ENCODE results near the gene CLCNKA. TPM values are rescaled to one million over a fixed set of nuclear protein-coding genes. Genes with fewer than 3 reads are reported as not detected.

CLCNKA gene
- total and polyA plus RNA-seq, 3 donors from 2014 or later: 6.5 to 9.9 (median 6.9) TPM

DNA sequence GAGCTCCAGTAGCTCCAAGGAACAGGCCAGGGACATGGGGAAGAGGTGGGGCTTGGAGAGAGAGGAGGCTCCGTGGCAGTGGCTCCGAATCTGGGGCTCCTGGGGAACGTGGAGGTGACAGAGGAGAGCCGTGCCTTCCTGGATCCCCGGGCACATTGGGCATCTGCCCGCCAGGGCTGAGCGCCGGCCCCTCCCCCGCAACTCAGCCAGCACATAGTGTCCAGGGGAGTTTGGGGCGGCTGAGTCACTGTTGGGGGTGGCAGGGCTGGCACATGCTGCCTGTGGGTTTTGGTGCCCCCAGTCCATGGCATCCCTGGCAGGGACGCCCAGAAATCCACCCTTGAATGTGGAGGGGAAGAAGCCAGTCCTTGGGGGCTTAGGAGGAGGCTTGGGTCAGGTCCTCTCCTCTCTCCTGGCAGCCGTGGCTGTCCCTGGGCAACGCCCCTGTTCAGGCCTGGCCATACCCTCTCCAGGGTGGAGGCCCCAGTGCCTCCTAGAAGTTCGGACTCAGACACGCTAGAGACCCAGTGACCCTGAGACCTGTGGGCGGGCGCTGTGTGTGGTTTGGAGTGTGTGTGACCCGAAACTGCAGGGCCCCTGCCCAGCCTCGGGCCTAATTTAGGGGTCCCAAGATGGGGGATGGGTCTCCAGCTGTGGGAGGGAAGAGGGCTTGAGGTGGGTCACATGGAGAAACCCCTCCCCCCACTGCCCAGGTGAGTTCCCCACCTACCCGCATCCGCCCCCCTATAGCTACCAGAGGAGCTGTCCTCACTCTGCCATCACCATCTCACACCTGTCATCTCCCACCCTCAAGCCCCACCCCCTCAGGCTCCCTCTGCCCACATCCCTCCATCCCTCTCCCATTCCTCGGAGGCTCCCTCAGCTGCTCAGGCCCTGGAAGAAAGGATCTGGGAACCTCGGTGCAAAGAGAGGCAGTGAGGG is 5.6 kb upstream of the CLCNKA start:
- H3K9me3 ChIP-seq: no peaks in the 10 kb centered on the region
- no peak overlapping the region for H3K4me3 ChIP-seq
- TF ChIP-seq, protein P1, sequence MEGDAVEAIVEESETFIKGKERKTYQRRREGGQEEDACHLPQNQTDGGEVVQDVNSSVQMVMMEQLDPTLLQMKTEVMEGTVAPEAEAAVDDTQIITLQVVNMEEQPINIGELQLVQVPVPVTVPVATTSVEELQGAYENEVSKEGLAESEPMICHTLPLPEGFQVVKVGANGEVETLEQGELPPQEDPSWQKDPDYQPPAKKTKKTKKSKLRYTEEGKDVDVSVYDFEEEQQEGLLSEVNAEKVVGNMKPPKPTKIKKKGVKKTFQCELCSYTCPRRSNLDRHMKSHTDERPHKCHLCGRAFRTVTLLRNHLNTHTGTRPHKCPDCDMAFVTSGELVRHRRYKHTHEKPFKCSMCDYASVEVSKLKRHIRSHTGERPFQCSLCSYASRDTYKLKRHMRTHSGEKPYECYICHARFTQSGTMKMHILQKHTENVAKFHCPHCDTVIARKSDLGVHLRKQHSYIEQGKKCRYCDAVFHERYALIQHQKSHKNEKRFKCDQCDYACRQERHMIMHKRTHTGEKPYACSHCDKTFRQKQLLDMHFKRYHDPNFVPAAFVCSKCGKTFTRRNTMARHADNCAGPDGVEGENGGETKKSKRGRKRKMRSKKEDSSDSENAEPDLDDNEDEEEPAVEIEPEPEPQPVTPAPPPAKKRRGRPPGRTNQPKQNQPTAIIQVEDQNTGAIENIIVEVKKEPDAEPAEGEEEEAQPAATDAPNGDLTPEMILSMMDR (IDR thresholded peaks at IDR 0.05): no peak
- TF ChIP-seq POLR2A (IDR thresholded peaks at IDR 0.05): no peak
- no peaks in the 10 kb centered on the region for H3K36me3 ChIP-seq (ENCODE audit: low read depth, missing control alignments)
- intact Hi-C loops (cut with DNase I; ENCODE audit: low total_unique reads): no loop called here
- H3K4me1 ChIP-seq: peaks cover 74% of the 10 kb centered on the region
- no peak for DNase-seq
- no peaks in the 10 kb centered on the region for H3K27me3 ChIP-seq
- peak overlapping the region; percentile 84 to 88 for H3K27ac ChIP-seq
- 60 to 63% methylated on average over 12 to 23 of the region's 23 CpGs for WGBS, 2 donors

DNA sequence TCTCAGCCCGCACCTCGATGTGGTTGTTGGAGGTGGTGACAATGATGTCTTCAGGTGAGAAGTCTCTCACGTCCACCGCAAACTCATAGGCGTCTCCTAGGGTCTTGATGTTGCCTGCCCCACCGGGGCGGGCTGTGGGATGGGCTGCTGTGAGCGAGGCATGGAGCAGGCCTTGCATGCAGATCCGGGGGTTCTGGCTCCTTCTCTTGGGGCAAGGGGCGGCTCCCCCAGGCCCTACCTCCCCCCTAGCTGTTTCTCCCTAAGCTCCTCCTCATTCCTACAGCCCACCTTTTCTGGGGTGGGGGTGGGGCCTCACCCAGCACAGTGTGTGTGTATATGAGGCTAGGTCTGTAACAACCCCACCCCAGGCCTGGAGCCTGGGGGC is 4.8 kb upstream of the CLCNKA start:
- H3K4me3 ChIP-seq: peak overlapping the region in 1 of 2 donors; percentile 20

DNA sequence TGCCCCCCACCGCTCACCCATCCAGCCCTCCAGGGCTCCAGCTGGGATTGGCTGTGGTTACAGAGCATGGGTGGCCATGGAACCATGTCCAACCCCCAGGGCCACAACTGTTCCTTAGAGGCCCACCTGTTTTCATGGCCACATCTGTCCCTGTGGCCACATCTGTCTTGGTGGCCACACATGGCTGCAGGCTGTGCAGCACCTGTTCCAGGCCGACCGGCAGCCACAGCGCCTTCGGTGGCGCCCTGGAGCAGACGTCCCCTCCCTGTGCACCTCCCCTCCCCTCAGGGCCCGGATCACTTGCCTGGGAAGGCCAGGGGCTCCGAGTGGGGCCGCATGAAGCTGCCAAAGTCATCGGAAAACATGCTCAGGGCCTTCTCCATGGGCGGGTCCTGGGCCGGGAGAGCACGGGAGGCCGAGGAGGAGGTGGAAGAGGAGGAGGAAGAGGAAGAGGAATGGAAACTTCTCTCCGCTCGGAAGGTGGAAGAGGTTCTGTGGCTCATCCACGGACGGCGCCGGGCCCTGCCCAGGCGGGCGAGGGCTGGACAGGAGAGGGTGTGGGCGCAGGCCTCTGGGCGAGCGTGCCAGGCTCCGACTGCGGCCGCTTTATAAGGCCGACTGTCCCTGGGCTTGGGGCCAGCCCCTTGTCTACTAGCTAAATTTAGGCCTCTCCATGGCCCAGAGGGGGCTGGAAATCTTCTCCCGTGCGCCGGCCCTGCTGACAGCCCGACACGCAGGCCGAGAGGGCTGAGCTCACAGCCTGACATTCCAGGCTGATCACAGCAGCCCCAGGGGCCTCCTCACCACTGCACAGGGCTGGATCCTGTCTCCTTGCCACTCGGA is 4.2 kb upstream of the CLCNKA start, which contains the start of gene HSPB7:
Gene HSPB7, minus strand, starts transcription at position 583 of the 843 bp plus-strand sequence. Its CDS starts 80 bp downstream, at position 503.
- Histone ChIP-seq H3K27ac (peak within 1 kb of the TSS; percentile 84 to 88), H3K36me3 (ENCODE audit: low read depth, missing control alignments) (no peaks in the 10 kb centered on the region), H3K4me1 (peaks cover 68% of the 10 kb centered on the region), H3K4me3 (peak within 1 kb of the TSS in 1 of 2 donors; percentile 20), H3K9me3 (no peaks in the 10 kb centered on the region), H3K27me3 (no peaks in the 10 kb centered on the region)
- intact Hi-C loops (cut with DNase I; ENCODE audit: low total_unique reads): no loop called here
- WGBS, 2 donors: 32 to 56% methylated on average over 17 to 37 of the region's 37 CpGs
- TF ChIP-seq, protein P1 (IDR thresholded peaks at IDR 0.05): no peak
- TF ChIP-seq POLR2A (IDR thresholded peaks at IDR 0.05): no peak
- DNase-seq: peak; percentile 87

More for the DNA sequence above, 4.8 kb upstream of the CLCNKA start:
- Histone ChIP-seq H3K9me3 (no peaks in the 10 kb centered on the region), H3K36me3 (ENCODE audit: low read depth, missing control alignments) (no peaks in the 10 kb centered on the region), H3K27me3 (no peaks in the 10 kb centered on the region), H3K4me1 (peaks cover 74% of the 10 kb centered on the region), H3K27ac (peak overlapping the region; percentile 84 to 88)
- 82 to 83% methylated on average over 10 of the region's 10 CpGs for WGBS, 2 donors
- intact Hi-C loops (cut with DNase I; ENCODE audit: low total_unique reads): no loop called here
- no peak for TF ChIP-seq POLR2A (IDR thresholded peaks at IDR 0.05)
- TF ChIP-seq, protein P1 (IDR thresholded peaks at IDR 0.05): no peak
- DNase-seq: no peak

DNA sequence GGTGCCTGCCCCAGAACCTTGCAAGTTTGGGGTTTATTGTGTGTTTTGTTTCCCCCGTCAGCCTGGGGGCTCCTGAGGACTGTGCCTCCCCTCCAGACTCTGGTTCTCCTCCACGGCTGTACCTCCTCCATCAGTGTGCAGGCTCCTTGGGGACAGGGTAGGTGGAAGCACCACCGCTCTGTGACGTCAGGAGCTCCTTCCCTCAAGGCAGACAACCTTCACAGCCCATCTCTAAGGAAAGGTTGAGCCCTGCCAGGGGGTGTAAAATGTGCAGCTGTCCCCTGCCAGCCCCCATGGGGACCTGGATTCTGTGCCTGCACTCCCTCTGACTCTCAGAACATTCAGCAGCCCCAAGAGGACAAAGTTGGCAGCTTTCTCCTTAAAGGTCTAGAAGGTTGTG is 3.5 kb upstream of the CLCNKA start:
- intact Hi-C loops (cut with DNase I; ENCODE audit: low total_unique reads): no loop called here
- peak overlapping the region; percentile 84 to 88 for H3K27ac ChIP-seq
- H3K9me3 ChIP-seq: no peaks in the 10 kb centered on the region
- 33 to 41% methylated on average over 2 to 4 of the region's 4 CpGs for WGBS, 2 donors
- H3K4me3 ChIP-seq: peak overlapping the region in 1 of 2 donors; percentile 20
- no peaks in the 10 kb centered on the region for H3K27me3 ChIP-seq
- H3K4me1 ChIP-seq: peaks cover 61% of the 10 kb centered on the region
- TF ChIP-seq POLR2A (IDR thresholded peaks at IDR 0.05): no peak
- TF ChIP-seq, protein P1 (IDR thresholded peaks at IDR 0.05): no peak
- no peak for DNase-seq
- H3K36me3 ChIP-seq (ENCODE audit: low read depth, missing control alignments): no peaks in the 10 kb centered on the region

Measured in testis (tissue), 3 donors.